AG04449 (cell line): ENCODE data around the gene AGAP1.

ENCODE experiments used
- CTCF ChIA-PET: fragments of 350-600 bp; formaldehyde crosslinking; extraction: SDS; loops from one replicate; lab custom pipeline; 2021; ENCODE audit warnings: antibody characterized with exemption; lab: Yijun Ruan, JAX
- POLR2A ChIA-PET: fragments of 400-600, 350-600 bp; formaldehyde crosslinking; extraction: SDS; loops from one replicate; lab custom pipeline; 2020; ENCODE audit warnings: antibody characterized with exemption, inconsistent platforms; lab: Yijun Ruan, JAX
- DNase-seq: peaks from one replicate; pipeline ENCODE4 v3.0.0-alpha.2; 2010; ENCODE audit warnings: low read depth, low spot score
- H3K4me3 ChIP-seq: 2 replicates; pipeline ENCODE4 v1.5.1; 2011; ENCODE audit warnings: low read depth, mild to moderate bottlenecking, control low read depth, low read length
- CTCF ChIP-seq: IDR thresholded peaks from one replicate; pipeline ENCODE4 v1.5.1; 2011; ENCODE audit warnings: mild to moderate bottlenecking, moderate library complexity, low read length, control low read depth, inconsistent platforms; ENCODE audit not compliant: insufficient read depth; ENCODE audit errors: missing control alignments

Gene AGAP1

GRCh38 chr2:235582081-235582686, 88.3 kb downstream of the AGAP1 start:
- POLR2A ChIA-PET, result no interaction called here
- no peak for TF ChIP-seq CTCF
- DNase-seq, result no peak
- CTCF ChIA-PET, result interaction anchor here (15.9 kb wide), 1 partner anchor 12 kb away, joined by 137 read pairs; no protein-coding TSS in a partner anchor
- H3K4me3 ChIP-seq, result no peak overlapping the region

- no peak for DNase-seq
- TF ChIP-seq CTCF, result no peak
- H3K4me3 ChIP-seq, result no peak overlapping the region
- ChIA-PET POLR2A (no interaction called here), CTCF (interaction anchor here (15.9 kb wide), 1 partner anchor 12 kb away, joined by 137 read pairs; no protein-coding TSS in a partner anchor)
Measured at GRCh38 chr2:235582729-235583128, 88.9 kb downstream of the AGAP1 start.

- DNase-seq, result no peak
- ChIA-PET CTCF (interaction anchor here (15.9 kb wide), 1 partner anchor 11 kb away, joined by 137 read pairs; no protein-coding TSS in a partner anchor), POLR2A (no interaction called here)
- TF ChIP-seq CTCF, result no peak
- no peak overlapping the region for H3K4me3 ChIP-seq
Measured at GRCh38 chr2:235583144-235583543, 89.3 kb downstream of the AGAP1 start.

DNA sequence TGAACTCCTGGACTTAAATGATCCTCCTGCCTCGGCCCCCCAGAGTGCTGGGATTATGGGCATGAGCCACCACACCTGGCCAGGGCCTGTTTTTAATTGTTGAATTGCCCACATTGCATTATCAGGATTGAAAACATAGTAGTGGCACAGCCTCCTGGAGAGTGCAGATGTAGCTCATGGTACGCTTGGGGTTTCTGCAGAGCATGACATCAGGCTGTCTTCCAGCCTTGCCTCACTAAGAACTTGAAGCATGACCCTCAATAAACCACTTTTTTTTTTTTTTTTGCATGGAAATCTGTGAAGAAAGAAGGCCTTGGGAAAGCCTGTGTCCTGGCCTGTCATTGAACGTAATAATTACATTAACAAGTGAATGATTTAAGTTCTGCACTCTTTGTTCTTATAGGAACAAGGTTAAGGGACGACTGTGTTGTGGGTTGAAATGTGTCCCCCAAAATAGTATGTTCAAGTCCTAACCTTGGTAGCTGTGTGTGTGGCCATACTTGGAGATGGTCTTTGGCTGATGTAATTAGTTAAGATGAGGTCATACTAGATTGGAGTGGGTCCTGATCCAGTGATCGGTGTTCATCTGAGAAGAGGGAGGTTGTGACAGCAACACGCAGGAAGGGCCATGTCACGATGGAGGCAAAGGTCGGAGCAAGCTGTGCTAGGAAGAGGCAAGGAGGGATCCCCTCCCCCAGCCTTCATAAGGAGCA, 90.2 kb downstream of the AGAP1 start:
- ChIA-PET POLR2A (no interaction called here), CTCF (interaction anchor here (0.6 to 15.9 kb wide), 2 partner anchors 10 to 162 kb away, joined by 3 to 137 read pairs; no protein-coding TSS in a partner anchor)
- no peak for TF ChIP-seq CTCF
- DNase-seq, result no peak
- no peak overlapping the region for H3K4me3 ChIP-seq

DNA sequence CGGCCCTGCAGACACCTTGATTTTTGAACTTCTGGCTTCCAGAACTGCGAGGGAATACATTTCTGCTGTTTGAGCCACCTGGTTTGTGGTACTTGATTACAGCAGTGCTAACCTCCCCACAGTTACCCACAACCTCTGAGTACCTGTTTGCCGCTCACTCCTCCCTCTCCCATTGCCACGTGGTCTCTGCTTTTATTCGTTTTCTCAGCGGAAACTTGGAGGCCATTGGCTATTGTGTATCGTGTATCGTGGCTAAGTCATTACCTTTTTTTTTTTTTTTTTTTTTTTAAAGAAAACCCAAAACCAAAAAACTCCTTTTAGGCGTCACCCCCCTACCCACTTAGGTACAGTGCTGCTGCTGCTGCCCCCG, 90.8 kb downstream of the AGAP1 start:
- H3K4me3 ChIP-seq, result no peak overlapping the region
- POLR2A ChIA-PET, result interaction anchor here (0.6 kb wide), 1 partner anchor 727 kb away, joined by 3 read pairs; no protein-coding TSS in a partner anchor
- CTCF ChIA-PET, result interaction anchor here (15.9 kb wide), 1 partner anchor 10 kb away, joined by 137 read pairs; no protein-coding TSS in a partner anchor
- no peak for TF ChIP-seq CTCF
- DNase-seq, result no peak

GRCh38 chr2:235587202-235587601, 93.4 kb downstream of the AGAP1 start:
- no peak for DNase-seq
- no peak for TF ChIP-seq CTCF
- H3K4me3 ChIP-seq, result no peak overlapping the region
- ChIA-PET CTCF (interaction anchor here (0.7 to 5.9 kb wide), 4 partner anchors 8 to 452 kb away, joined by 3 to 37 read pairs (median 18); no protein-coding TSS in a partner anchor), POLR2A (no interaction called here)
